MM.1S (cell line): ENCODE results near the gene SOD1.

ENCODE experiments used
- EZH2phosphoT487 ChIP-seq: fragments of 300-600 bp; sonication (generic); IDR thresholded peaks from 2 replicates; pipeline ENCODE4 v1.6.1; 2018; ENCODE audit warnings: antibody characterized with exemption, low read length
- TF ChIP-seq, protein P1 (sequence below): fragments of 300-600 bp; sonication (generic); IDR thresholded peaks from 2 replicates; pipeline ENCODE4 v1.5.1; 2016; ENCODE audit warnings: antibody characterized with exemption, low read length, mixed read lengths

DNA sequence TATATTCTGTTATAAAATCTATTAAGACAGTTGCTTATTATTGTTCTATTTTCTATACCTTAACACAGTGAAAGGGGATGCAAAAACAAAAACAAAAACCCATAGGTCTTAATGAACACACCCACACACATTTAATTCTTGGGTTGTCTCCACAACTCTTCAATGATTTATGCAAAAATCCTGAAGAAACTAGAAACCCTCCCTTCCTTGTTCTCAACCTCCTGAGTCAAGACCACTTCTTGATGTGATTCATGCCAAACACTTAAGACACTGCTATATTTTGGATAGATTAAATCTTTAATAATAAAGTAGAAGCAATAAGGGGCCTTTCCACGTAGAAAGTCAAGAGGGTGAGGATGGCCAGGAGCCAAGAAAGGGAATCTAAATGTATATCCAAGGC is 49.0 kb downstream of the SOD1 start:
- TF ChIP-seq, protein P1, sequence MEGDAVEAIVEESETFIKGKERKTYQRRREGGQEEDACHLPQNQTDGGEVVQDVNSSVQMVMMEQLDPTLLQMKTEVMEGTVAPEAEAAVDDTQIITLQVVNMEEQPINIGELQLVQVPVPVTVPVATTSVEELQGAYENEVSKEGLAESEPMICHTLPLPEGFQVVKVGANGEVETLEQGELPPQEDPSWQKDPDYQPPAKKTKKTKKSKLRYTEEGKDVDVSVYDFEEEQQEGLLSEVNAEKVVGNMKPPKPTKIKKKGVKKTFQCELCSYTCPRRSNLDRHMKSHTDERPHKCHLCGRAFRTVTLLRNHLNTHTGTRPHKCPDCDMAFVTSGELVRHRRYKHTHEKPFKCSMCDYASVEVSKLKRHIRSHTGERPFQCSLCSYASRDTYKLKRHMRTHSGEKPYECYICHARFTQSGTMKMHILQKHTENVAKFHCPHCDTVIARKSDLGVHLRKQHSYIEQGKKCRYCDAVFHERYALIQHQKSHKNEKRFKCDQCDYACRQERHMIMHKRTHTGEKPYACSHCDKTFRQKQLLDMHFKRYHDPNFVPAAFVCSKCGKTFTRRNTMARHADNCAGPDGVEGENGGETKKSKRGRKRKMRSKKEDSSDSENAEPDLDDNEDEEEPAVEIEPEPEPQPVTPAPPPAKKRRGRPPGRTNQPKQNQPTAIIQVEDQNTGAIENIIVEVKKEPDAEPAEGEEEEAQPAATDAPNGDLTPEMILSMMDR, result no peak
- no peak for TF ChIP-seq EZH2phosphoT487
